Kidney capillary endothelial cell (primary cell): ENCODE results near the gene SGCE.

ENCODE experiments used
- DNase-seq: peaks from one replicate; pipeline ENCODE4 v3.0.0-alpha.2; 2018; ENCODE audit warnings: low spot score

The SGCE gene

DNA sequence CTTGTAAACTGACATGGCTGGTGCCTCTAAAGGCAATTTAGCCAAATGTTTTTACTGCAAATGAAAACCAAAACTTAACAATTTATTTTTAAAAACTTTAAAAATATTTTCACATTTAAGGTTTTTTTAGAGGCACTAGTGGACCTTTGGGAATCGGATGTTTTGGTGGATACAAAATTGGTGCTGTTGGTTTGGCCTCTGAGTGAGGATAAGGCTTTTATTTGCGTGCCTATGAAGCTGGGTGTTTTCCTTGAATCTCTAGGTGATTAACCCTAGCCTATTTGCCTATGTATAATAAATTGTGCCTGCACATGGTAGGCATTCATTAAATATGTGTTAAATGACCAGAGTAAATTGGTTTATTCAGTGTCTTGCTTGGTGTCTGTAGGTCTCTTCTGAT, 2.9 kb upstream of the SGCE start:
- DNase-seq = no peak

DNA sequence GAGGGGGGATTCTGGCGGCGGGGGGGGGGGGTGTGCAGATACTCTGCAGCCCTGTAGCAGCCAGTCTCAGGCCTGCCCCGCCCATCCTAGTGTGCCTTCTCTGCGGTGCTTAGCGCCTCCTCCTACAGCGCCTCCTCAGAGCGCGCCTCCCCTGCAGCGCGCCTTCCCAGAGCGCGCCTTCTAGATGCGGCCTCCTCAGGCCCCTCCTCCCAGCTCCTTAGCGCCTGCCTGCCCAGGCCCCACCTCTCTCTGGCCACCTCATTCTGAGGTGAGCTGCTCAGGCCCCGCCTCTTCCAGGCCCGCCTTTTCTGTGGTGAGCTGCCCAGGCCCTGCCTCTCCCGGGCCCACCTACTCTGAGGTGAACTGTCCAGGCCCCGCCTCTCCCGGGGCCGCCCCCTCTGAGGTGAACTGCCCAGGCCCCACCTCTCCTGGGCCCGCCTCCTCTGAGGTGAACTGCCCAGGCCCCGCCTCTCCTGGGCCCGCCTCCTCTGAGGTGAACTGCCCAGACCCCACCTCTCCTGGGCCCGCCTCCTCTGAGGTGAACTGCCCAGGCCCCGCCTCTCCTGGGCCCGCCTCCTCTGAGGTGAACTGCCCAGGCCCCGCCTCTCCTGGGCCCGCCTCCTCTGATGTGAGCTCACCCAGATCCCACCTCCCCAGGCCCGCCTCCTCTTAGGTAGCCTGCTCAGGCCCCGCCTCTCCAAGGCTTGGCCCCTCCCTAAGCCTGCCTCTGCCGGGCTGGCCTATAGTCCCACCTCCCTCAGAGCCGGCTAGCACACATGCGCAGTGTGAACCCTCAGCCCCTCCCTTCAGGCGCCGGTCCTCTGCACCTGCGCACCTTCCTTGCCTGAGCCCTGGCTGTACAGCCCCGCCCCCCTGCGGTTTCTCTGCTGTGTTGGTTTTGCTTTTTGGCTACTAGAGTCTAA, 2.1 kb upstream of the SGCE start:
- DNase-seq = peak; percentile 77

DNA sequence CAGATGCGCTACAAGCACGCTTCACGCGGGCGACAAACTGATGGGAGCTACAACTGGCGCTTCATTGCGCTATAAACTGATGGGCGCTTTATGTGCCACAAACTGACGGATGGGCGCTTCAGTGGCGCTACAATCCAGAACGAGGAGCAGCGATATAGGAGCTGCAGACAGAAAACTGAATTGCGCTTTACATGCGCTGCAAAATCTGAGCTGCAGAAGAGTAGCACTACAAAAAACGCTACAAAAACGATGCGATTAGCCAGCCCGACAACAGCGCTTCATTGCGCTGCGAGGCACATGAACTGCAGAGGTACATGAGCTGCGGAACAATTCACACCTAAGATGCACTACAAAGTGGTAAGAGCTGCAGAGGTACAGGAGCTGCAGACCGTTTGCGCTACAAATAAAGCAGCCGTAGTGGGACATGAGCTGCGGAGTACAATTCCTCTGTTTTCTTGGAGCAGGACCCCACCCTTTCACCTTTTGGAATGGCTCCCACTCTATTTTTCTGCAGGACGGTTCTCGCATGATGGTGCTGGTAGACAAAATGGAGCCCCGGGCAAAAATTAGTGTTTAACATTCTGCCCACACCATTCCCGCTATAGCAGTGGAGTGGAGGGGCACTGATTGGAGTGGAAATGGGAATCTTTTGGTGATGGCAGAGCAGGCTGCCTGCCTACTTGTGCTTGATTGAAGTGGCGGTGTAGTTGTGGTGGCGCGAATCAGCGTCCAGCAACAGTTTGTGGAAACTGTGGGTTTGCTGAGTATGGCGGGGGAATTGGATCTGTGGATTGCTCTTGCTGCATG, 1.2 kb upstream of the SGCE start:
- peak; percentile 34 for DNase-seq

DNA sequence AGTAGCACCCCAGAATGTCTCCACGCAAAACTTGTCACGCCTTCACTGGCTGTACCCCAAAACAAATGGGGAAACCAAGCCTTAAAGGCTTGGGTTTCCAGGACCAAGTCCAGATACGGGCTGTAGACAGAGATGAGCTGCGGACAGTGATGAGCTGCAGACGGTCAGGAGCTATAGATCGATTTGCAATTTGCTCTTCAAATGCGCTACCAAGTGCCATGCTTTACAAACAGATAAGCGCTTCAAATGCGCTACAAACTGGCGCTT, 658 bp upstream of the SGCE start:
- peak; percentile 4 for DNase-seq

DNA sequence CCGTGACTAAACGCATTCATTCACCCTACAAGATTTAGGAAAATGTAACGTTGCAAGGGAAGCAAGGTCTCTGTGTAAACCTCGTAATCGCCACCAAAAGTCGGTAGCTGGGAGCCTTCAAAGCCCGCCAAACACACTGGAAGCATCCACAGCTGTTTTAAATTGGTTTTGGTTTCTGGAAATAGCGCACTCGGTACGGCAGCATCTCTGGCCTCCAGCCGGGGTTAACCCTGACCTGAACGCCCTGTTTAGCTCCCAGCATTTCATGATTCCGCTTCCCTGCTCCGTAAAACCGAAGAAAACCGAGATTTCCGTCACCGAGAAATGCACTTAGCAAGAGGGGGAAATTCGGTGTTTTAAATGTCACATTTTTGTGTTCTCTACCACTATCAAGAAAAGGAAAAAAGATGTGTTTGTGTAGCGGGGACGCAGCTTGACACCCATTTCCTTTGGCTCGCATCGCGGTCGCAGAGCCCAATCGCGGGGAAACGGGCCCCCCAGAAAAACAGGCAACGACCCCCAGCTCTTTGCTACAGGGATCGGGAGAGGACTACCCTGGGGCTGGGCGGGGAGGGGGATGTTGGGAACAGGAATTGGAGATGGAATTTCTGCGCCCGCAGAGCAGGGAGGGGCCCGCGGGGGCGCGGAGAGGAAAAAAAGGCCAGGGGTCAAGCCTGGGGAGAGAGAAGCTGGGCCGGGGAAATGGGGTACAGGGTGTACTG, 646 bp downstream of the SGCE start:
- peak; percentile 42 for DNase-seq

DNA sequence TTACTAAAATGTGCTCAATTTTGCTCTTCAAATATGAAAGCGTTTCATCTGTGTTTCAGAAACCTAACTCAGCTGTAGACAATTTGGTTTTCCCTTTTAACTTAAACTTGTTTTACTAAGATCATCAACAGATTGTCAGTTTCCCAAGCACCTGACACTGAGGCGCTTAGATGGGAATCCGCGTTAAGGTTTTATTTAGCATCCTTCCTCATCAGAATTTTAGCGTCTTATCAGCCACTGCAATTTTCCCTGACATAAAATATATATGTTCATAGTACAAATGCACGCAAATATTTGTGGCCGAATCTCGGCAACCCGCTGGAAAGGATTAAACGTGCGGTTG, 1.2 kb downstream of the SGCE start:
- no peak for DNase-seq

DNA sequence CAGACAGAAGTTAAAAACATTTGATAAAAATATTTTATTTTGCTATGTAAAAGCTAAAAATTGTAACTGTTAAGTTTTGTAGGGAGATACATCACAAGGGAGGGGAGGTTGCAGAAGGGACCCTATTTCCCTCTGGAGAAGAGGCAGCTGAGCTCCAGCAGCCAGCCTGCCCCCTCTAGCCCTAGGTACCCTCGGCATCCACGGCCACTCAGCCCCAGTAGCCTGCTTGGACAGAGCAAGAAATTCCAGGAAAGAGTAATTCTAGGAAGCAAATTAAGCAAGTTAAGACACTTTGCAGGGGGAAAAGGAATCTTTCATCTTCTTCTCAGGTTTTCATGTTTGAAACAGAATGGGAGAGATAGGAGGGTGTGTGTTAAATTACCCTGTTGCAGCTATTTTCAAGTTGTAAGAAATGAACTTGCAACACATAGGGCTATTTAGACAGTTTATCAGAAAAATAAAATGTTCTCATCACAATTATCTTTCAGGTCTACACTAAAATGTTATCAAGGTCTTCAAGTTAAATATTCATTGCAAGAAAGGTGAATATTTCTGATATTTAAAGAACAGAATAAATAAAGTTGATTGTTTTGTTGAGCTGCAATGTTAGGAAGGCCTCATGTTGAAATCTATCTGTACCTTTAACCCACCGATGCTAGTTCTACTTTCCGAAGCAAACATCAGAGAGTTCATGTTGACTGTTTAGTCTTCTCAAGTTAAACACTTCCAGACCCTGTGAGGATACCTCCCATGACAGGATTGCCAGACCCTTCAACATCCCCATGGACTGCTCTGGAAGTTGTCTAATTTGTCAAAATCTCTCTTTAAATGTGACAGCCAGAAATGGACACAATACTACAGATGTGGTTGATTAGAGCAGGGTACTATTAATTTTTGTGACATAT, 5.5 kb downstream of the SGCE start:
- no peak for DNase-seq

DNA sequence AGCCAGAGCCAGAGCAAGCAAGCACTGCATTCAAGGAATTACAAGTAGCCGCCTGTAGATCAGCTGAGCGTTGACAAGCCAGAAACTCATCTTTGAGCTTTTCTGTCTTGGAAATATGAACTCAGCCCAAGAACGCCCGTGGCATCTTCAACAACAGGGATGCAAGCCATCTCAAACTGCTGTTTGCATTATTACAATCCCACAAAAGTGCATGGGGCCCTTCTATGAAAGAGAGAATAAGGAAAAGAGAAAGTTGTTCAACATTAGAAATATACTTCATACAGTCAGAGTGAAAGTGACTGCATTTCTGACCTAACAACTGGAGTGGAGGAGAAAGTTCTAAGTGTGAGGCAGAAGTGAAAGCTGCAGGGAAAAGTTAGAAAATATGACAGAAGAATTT, 6.5 kb downstream of the SGCE start:
- no peak for DNase-seq

DNA sequence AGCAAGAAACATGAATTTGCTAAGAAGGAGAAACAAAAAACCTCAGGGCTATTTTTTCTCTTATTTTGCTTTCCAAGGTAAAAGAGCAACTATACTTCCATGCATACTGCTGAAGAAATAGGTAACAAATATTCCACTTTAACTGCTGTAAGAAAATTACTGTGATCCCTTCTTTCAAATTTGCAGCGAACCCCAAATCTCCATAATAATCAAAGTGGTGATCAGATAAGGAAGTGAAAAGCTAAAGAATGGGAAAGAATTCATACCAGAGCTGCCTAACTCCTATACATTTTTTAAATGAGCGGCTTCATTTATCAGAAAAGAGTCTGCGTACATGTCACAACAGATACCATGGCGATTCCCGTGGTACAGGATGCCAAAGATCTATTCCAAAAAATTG, 7.2 kb downstream of the SGCE start:
- no peak for DNase-seq

DNA sequence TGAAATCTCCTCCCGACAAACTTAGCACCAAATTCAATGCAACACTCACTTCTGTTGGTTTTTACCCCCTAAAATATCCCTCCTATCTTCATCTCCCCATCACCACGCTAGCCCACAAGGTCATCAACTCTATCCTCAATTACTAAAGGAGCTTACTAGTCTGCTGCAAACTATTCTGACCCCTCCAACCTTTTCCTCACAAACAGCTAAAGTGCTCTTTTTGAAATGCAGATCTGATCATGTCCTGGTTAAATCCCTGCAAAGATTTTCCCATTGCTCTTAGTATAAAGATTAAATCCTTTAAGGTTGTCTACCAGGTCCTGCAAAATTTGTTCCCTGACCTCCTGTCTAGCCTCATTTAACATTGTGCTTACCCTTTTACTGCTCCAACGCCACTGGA, 8.6 kb downstream of the SGCE start:
- DNase-seq = no peak

DNA sequence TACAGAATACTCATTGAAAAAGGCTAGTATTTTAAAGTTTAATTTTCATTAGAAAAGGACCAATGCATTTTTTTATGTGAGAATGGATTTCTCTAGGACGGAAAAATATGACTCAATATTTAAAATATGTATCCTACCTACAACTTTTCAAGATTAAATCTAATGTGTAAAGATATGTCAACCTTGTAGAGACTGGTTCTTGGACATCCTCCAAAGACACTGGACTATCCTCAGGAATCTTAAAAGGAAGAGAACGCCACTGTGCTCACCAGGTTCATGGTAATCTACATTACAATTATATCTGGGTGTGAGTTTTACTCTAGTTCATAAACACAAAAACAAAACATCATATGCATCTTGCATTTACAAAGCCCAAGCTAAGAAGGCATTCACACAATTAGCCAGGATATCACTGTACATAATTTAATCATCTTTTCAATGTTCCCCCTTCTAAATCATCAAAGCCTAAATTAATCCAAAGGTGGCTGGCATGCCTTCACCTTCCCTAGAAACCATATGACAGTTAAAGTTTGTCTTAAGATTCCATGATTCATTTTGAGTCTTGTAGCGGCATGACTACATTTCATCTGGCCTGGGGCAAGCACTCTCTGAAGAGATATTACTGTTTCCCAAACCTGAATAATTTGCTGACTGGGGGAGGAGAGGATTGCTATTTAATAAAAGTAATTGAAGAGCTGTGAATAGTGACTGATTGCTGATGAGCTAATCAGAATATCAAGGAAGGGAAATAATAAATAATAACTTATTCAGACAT, 12.0 kb downstream of the SGCE start:
- no peak for DNase-seq

DNA sequence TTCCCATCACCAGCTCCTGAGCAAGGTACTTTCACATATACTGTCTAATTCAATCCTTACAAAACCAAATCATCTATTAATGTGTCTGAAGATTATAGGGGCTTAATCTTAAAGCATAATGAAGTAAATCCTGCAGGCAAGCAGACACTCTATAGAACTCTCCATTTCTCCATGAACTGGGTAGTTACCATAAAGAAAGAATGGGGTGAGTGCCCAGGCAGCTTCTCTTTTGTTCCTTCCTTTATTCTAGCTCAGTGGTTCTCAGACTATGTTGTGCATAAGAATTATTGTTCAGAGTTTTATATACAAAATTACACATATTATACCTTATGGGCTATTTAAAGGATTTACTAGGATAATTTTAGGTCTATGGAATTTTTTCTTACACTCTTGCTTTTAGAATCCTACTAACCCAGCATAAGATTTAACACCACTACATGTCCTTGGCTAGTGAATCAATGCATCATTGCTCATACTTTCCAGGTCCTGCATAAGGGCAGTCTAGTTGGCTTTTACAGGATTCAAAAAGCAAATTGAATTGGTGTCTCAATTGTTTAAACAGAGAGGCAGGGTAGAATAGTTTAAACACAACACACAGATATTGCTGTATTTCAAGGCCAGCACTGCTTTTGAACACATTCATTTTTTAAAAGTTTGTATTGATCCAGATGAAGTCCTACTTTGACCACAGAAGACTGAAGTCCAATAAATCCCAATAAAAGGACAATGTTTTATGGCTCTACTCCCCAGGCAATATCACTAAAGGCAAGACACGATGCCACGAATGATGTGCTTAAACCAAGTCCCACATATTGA, 12.9 kb downstream of the SGCE start:
- no peak for DNase-seq

DNA sequence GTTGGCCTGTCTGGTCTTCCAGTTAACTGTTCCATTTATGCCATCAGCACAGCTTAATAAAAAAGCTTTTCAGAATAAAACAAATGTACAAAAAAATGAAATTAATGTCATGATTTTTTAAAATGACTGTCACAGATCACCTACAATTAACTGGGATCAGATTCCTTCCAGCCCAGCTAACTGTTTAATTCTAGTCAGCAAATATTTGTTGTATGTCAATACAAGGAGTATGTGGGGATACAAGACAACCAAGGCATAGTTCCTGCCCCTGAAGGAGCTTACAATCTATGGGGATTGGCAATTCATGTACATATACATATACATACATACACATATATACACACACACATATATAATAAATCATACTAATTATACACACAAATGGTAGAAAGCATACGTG, 16.5 kb downstream of the SGCE start:
- DNase-seq = no peak

DNA sequence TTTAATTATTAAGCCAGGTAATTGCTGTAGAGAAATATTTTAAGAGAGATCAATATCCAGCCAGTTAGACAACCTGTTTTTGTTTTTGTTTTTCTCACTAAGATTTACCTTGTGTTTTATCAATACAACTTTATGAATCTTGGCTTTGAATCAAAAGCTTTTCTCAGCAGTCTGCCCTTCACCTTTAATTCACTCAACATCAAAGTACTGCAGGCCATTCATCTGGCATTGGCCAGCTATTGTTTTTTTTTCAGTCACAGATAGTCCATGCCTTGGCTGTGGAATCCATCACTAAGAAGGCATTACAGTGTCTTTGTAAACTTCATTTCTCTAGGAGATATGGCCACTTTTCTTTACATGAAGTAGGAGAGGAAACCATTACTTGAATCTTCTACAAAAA, 20.2 kb downstream of the SGCE start:
- no peak for DNase-seq

DNA sequence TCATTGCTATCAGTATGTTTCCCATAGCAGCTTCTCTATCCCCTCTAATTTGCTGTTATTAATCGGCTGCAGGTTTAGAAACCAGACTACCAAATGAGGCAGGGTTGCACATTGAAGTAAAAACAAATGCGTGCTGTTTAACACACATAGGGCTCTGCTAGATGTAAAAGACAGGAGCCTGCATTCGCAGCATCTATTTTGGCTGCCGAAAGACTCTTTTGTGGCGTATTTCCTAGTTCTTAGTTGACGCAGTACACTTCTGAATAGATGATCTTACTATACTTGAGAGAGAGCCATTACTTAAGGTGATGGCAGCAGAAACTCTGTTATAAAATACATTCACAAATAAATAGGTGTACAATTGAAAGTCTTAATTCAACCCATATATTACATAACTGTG, 21.4 kb downstream of the SGCE start:
- no peak for DNase-seq

DNA sequence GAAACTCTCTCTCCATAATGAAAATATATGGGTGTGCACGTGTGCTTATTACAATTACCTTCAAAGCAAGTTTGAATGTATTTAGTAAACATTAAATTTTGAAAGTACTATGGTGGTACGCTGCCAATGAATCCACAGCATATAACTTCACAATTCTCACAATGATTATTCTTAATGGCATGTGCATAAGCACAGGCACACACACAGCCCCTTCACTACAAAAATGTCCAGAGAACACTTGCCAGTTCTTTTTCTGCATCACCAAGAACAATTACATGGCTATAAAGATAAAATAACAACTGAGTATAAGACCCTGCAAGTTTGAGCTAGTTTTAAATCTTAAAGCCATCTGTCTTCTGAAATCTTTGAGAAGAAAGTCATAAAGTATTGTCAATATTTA, 22.2 kb downstream of the SGCE start:
- DNase-seq = no peak

DNA sequence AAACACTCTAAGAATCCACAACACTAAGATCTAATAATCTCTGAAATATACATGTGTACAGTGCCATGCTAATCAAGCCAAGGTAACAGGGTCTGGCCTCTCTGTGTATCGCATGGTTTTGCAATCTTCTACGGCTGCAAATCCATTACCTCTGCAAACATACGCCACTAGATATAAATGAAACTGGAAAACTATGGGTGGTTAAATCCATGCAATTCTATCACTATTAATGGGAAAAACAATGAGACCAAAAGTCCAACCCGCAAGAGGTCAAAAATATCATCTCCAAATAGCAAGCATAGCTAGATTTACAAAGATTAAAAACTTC, 23.0 kb downstream of the SGCE start:
- DNase-seq = no peak

DNA sequence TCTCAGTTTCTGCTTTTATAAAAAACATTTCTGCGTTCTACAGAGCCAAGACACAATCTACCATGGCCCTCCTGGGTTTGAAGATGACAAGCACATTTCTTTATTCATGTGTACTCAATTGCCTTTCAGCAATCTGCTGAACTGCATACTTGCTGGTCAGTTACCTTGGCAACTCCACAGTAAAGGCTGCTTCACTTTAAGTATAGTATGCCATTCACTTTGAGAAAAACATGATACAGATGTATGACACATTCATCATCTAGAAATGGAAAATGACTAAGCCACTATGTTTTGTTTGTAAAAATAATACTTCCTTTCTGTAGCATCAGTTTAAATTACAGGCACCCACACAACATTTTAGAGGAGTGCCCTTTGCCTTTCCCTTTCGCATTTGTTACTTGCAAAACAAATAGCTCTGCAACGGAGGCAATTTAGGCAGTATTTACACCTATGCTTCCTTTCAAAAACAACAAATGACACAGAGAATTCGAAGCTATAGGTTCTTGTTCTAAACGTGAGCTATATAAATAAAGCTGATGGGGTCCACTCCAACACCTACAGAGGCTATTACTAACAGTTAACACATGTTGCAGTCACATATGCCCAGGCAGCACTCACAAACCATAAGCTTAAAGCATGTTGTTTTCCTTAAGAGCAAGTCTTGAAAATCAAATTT, 23.5 kb downstream of the SGCE start:
- DNase-seq = peak; percentile 79

DNA sequence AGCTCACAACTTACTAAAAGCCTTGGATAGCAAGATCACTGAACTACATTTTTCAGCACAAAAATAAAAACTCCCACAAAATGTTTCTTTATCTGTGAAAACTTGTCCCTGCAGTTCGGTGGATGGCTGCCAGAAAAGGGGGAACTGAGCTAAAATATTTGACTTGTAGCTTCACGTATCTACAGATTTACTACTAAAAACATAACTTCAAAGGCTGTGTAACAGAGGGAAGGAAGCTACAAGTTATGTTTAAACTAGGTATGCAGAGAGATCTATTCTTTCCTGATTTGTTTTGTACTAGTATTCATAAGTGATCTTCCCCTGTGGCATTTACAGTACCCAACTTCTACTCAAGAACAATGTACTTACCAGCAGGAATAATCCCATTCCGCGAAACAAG, 25.1 kb downstream of the SGCE start:
- no peak for DNase-seq

DNA sequence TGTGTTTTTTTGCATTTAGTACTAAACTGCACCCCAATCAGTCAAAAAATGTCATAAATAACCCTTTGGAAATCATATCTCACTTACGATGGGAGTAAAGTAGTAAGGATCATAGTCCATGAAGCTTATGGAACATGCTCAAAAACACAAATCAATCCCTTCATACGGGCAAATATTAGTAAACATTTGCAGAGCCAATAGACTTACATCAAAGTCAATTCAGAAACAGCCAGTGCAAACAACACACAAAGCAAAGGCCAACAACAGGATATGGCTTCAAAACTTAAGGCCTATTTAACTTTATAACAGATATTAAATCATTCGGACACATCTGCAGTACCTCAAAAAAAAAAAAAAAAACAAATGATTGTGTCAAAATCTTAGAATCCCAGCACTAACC, 32.1 kb downstream of the SGCE start:
- no peak for DNase-seq
